ENCODE results near the gene PAPPA2. TPM values are rescaled to one million over a fixed set of nuclear protein-coding genes. Genes with fewer than 3 reads are reported as not detected.
"Not testable (repeated sequence)": the region's sequence is repeated elsewhere in the genome, so short reads cannot be mapped to it uniquely, and the experiment has no call there.

Gene PAPPA2, protein sequence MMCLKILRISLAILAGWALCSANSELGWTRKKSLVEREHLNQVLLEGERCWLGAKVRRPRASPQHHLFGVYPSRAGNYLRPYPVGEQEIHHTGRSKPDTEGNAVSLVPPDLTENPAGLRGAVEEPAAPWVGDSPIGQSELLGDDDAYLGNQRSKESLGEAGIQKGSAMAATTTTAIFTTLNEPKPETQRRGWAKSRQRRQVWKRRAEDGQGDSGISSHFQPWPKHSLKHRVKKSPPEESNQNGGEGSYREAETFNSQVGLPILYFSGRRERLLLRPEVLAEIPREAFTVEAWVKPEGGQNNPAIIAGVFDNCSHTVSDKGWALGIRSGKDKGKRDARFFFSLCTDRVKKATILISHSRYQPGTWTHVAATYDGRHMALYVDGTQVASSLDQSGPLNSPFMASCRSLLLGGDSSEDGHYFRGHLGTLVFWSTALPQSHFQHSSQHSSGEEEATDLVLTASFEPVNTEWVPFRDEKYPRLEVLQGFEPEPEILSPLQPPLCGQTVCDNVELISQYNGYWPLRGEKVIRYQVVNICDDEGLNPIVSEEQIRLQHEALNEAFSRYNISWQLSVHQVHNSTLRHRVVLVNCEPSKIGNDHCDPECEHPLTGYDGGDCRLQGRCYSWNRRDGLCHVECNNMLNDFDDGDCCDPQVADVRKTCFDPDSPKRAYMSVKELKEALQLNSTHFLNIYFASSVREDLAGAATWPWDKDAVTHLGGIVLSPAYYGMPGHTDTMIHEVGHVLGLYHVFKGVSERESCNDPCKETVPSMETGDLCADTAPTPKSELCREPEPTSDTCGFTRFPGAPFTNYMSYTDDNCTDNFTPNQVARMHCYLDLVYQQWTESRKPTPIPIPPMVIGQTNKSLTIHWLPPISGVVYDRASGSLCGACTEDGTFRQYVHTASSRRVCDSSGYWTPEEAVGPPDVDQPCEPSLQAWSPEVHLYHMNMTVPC (N-terminal part only)
- 1 to 10 TPM in 1 of 2 donors, not detected in 1; 1.3 TPM for total RNA-seq
- 0.50 TPM for polyA plus RNA-seq (2013, experiment 1 of 2)
- polyA plus RNA-seq (2013, experiment 2 of 2): 0.29 TPM
- long read RNA-seq, experiment 1: 0 reads
- long read RNA-seq, experiment 2, partial matches to known transcripts: 0 of 1 reads
- long read RNA-seq, experiment 2, other reads (novel, unspliced or antisense): 1 of 1 reads
- long read RNA-seq, experiment 3: 0 reads
- long read RNA-seq, experiment 4: 0 reads

DNA sequence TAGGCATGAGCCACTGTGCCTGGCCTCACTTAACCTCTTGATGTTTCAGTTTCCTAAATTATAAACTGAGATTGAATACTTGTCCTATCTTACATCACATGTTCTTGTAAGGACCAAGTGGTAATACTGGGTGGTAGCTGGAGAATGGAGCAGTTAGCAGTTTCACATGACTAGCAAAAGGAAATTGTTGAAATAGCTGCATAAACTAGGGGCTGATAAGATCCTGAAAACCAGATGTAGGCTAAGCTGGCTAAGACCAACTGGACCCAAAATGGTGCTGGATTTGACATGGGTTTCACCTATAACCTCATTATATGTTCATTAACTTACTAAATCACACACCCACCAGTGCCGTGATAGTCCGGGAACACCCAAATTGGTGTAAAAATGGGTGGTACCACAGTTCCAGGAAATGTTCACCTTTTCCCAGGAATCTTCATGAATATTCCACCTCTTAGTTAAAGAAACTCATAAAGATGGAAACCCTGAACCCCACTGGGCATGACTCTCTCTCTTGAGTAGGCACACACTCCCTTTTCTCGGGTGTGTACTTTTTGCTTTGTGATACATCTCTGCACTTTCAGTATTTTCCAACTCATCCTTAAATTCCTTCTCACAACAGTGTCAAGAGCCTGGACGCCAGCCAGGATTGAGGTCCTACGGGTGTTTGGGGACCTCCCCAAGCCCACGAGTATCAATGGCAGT is at the start of gene PAPPA2:
PAPPA2 (plus strand) TSS at position 502 of the 705 bp plus-strand sequence. CDS start 93,148 bp downstream, outside the sequence.
- no peaks in the 10 kb centered on the region for H3K36me3 Mint-ChIP-seq (ENCODE audit: low read depth)
- H3K27me3 ChIP-seq (ENCODE audit: control insufficient read depth, insufficient read depth, low read length, poor library complexity, severe bottlenecking): no peaks in the 10 kb centered on the region

DNA sequence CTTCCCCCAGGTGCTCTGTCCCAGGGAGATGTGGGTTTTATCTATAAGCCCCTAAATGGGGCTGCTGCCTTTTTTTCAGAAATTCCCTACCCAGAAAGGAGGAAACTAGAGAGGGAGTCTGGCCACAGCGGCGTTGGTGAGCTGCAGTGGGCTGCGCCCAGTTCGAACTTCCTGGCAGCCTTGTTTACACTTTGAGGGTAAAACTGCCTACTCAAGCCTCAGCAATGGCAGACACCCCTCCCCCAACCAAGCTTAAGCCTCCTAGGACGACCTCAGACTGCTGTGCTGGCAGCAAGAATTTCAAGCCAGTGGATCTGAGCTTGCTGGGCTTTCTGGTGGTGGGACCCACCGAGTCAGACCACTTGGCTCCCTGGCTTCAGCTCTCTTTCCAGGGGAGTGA is 46.2 kb upstream of the PAPPA2 start:
- peak; percentile 59 for DNase-seq
- TF ChIP-seq, protein P1, sequence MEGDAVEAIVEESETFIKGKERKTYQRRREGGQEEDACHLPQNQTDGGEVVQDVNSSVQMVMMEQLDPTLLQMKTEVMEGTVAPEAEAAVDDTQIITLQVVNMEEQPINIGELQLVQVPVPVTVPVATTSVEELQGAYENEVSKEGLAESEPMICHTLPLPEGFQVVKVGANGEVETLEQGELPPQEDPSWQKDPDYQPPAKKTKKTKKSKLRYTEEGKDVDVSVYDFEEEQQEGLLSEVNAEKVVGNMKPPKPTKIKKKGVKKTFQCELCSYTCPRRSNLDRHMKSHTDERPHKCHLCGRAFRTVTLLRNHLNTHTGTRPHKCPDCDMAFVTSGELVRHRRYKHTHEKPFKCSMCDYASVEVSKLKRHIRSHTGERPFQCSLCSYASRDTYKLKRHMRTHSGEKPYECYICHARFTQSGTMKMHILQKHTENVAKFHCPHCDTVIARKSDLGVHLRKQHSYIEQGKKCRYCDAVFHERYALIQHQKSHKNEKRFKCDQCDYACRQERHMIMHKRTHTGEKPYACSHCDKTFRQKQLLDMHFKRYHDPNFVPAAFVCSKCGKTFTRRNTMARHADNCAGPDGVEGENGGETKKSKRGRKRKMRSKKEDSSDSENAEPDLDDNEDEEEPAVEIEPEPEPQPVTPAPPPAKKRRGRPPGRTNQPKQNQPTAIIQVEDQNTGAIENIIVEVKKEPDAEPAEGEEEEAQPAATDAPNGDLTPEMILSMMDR (conservative IDR thresholded peaks at IDR 0.05): no peak
- Histone ChIP-seq H3K9ac (ENCODE audit: extremely low read depth, low read length, poor library complexity, severe bottlenecking) (no peak overlapping the region), H3K36me3 (ENCODE audit: control insufficient read depth, insufficient read depth, low read length) (no peaks in the 10 kb centered on the region), H3K4me1 (ENCODE audit: control insufficient read depth, insufficient read depth, low read length) (peaks cover 5% of the 10 kb centered on the region), H3K27ac (ENCODE audit: low read depth, low read length) (no peak overlapping the region), H3K27me3 (ENCODE audit: control insufficient read depth, insufficient read depth, low read length, poor library complexity, severe bottlenecking) (no peaks in the 10 kb centered on the region), H3K9me3 (ENCODE audit: control insufficient read depth, low read length) (no peaks in the 10 kb centered on the region), H3K4me3 (ENCODE audit: low read length) (no peak overlapping the region)
- H3K27ac Mint-ChIP-seq: no peak overlapping the region
- no peaks in the 10 kb centered on the region for H3K36me3 Mint-ChIP-seq (ENCODE audit: low read depth)
- 61 to 78% methylated on average over 2 to 6 of the region's 6 CpGs for WGBS, 2 experiments (ENCODE audit: insufficient coverage in 1 of 2, insufficient read length in 1 of 2)
- H3K9me3 Mint-ChIP-seq: no peaks in the 10 kb centered on the region
- no peaks in the 10 kb centered on the region for H3K27me3 Mint-ChIP-seq (ENCODE audit: insufficient read depth)
- no peak overlapping the region for H3K4me3 Mint-ChIP-seq
- peaks cover 10% of the 10 kb centered on the region for H3K4me1 Mint-ChIP-seq

More for the DNA sequence above, at the start of gene PAPPA2:
- H3K9me3 ChIP-seq (ENCODE audit: control insufficient read depth, low read length): no peaks in the 10 kb centered on the region
- Mint-ChIP-seq H3K4me1 (no peaks in the 10 kb centered on the region), H3K9me3 (peaks cover 12% of the 10 kb centered on the region), H3K27ac (no peak within 1 kb of the TSS), H3K4me3 (no peak within 1 kb of the TSS), H3K27me3 (ENCODE audit: insufficient read depth) (peaks cover 2% of the 10 kb centered on the region)
- DNase-seq: no peak
- WGBS, 2 experiments (ENCODE audit: insufficient coverage in 1 of 2, insufficient read length in 1 of 2): 89% methylated on average over 3 to 6 of the region's 6 CpGs
- H3K36me3 ChIP-seq (ENCODE audit: control insufficient read depth, insufficient read depth, low read length): no peaks in the 10 kb centered on the region
- TF ChIP-seq, protein P1 (conservative IDR thresholded peaks at IDR 0.05): no peak
- H3K27ac ChIP-seq (ENCODE audit: low read depth, low read length): no peak within 1 kb of the TSS
- no peak within 1 kb of the TSS for H3K4me3 ChIP-seq (ENCODE audit: low read length)
- no peaks in the 10 kb centered on the region for H3K4me1 ChIP-seq (ENCODE audit: control insufficient read depth, insufficient read depth, low read length)
- no peak within 1 kb of the TSS for H3K9ac ChIP-seq (ENCODE audit: extremely low read depth, low read length, poor library complexity, severe bottlenecking)

DNA sequence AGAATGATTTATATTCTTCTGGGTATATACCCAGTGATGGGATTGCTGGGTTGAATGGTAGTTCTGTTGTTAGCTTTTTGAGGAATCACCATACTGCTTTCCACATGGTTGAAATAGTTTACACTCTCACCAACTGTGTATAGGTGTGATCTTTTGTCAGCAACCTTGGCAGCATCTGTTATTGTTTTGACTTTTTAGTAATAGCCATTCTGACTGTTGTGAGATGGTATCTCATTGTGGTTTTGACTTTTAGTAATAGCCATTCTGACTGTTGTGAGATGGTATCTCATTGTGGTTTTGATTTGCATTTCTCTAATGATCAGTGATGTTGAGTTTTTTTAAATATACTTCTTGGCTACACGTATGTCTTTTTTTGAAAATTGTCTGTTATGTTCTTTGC is 43.4 kb upstream of the PAPPA2 start:
- not testable (repeated sequence) for H3K4me3 ChIP-seq (ENCODE audit: low read length); H3K36me3 ChIP-seq (ENCODE audit: control insufficient read depth, insufficient read depth, low read length); H3K27ac ChIP-seq (ENCODE audit: low read depth, low read length); H3K9ac ChIP-seq (ENCODE audit: extremely low read depth, low read length, poor library complexity, severe bottlenecking); DNase-seq; H3K9me3 Mint-ChIP-seq; H3K4me3 Mint-ChIP-seq; H3K27me3 ChIP-seq (ENCODE audit: control insufficient read depth, insufficient read depth, low read length, poor library complexity, severe bottlenecking); H3K27me3 Mint-ChIP-seq (ENCODE audit: insufficient read depth); H3K4me1 ChIP-seq (ENCODE audit: control insufficient read depth, insufficient read depth, low read length); H3K9me3 ChIP-seq (ENCODE audit: control insufficient read depth, low read length); H3K27ac Mint-ChIP-seq; H3K36me3 Mint-ChIP-seq (ENCODE audit: low read depth)
- 60 to 87% methylated on average over 1 of the region's 1 CpG for WGBS, 2 experiments (ENCODE audit: insufficient coverage in 1 of 2, insufficient read length in 1 of 2)
- peaks cover 10% of the 10 kb centered on the region for H3K4me1 Mint-ChIP-seq

Measured in endodermal cell (in vitro differentiated cells).